Subcutaneous adipose tissue (tissue), 4 donors: ENCODE measurements around the gene CEP85L. TPM values are rescaled to one million over a fixed set of nuclear protein-coding genes. Genes with fewer than 3 reads are reported as not detected.

Experiments
- total RNA-seq, 4 donors: library from RNA; depleted of rRNA; stranded (reverse); fragments of >200 nt; gene quantifications; one replicate each; pipeline ENCODE4 v1.1.0, GENCODE V29; 2016
- TF ChIP-seq, protein P1 (sequence below): fragments of 450-650 bp; IDR thresholded peaks from one replicate; pipeline ENCODE4 v1.5.1; 2016; ENCODE audit warnings: low read depth, mild to moderate bottlenecking, control low read depth, antibody characterized with exemption, moderate library complexity

CEP85L gene
- total RNA-seq, 4 donors from 2014 or later = 12.2 to 17.6 (median 16.4) TPM

DNA sequence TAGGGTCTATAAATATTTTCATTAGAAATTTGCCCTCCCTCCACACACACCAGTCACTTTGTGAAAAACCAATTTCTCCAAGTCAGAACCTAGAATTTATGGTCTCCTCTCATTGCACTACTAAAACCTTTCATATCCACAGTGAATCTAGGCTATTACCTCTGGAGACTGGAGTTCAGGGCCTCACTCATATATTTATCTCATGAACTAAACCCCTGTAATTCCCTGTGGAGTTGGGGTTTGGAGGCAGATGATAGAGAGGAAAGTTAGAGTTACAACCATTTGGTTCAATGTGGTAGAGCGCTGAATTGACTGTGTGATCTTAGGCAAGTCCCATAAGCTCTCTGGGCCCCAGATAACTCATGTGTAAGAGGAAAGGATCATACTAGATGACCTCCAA, 18.2 kb upstream of the CEP85L start:
- TF ChIP-seq, protein P1, sequence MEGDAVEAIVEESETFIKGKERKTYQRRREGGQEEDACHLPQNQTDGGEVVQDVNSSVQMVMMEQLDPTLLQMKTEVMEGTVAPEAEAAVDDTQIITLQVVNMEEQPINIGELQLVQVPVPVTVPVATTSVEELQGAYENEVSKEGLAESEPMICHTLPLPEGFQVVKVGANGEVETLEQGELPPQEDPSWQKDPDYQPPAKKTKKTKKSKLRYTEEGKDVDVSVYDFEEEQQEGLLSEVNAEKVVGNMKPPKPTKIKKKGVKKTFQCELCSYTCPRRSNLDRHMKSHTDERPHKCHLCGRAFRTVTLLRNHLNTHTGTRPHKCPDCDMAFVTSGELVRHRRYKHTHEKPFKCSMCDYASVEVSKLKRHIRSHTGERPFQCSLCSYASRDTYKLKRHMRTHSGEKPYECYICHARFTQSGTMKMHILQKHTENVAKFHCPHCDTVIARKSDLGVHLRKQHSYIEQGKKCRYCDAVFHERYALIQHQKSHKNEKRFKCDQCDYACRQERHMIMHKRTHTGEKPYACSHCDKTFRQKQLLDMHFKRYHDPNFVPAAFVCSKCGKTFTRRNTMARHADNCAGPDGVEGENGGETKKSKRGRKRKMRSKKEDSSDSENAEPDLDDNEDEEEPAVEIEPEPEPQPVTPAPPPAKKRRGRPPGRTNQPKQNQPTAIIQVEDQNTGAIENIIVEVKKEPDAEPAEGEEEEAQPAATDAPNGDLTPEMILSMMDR = no peak

DNA sequence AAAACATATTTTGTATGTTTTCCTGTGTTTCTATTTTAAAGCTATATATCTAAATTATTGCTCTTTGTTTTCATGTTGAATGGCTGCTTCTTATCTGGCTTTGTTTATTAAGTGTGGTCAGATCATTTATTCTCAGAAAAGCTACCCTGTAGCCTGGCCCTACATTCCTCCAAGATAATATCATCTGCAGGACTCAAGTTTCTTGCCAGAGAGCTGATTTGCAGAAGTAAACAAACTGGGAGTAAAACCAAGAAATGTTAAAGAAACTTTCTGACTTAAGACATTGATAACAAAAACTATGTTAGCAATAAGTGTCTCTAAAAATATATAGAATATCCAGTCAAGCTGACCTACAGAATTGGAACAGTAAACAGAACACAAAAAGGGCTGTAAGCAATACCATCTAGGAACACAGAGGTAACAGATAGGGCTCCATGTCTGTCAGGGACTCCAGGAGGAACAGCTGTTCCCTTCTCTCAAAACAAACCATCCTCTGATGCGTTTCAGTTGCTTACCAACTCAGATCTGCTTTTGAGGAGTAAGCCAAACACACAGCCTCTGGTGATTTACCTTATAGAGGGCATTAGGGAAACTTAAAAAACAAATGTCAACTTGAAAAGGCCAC, 17.5 kb upstream of the CEP85L start:
- TF ChIP-seq, protein P1 = no peak

DNA sequence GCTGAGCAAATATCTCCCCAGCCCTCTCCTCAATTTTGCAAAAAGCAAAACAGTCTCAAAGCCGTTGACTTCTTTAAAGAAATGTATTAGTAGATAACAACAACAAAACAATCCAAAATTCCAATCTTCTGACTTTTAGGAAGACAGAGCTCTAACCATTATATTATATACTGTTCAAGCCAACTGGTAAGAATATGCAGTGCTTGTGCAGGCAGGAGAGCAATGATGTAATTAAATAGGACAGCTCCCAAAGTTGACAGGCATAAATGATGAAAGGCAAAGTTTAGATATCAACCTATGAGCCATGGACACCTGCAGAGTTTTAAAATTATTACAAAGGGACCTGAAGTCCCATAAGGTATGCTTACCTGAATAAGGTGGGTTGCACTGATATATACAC, 16.6 kb upstream of the CEP85L start:
- TF ChIP-seq, protein P1 = no peak

DNA sequence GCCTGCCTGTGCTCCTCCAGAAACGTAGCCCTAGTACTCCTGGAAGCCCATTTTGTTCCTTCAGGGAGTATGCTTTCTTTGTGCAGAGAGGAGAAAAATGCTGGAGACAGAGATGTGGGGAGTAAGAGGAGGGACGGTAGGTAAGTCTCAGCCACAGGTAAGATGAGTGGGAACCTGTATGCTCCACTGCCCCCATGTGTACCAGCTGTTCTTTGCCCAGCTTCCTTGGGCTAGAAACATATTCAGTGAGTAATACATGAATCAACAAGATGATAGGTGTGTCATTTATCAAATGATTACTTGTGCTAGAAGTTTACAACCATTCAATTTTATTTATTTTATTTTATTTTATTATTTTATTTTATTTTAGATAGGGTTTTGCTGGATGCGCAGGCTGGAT, 13.6 kb upstream of the CEP85L start:
- TF ChIP-seq, protein P1 = no peak

DNA sequence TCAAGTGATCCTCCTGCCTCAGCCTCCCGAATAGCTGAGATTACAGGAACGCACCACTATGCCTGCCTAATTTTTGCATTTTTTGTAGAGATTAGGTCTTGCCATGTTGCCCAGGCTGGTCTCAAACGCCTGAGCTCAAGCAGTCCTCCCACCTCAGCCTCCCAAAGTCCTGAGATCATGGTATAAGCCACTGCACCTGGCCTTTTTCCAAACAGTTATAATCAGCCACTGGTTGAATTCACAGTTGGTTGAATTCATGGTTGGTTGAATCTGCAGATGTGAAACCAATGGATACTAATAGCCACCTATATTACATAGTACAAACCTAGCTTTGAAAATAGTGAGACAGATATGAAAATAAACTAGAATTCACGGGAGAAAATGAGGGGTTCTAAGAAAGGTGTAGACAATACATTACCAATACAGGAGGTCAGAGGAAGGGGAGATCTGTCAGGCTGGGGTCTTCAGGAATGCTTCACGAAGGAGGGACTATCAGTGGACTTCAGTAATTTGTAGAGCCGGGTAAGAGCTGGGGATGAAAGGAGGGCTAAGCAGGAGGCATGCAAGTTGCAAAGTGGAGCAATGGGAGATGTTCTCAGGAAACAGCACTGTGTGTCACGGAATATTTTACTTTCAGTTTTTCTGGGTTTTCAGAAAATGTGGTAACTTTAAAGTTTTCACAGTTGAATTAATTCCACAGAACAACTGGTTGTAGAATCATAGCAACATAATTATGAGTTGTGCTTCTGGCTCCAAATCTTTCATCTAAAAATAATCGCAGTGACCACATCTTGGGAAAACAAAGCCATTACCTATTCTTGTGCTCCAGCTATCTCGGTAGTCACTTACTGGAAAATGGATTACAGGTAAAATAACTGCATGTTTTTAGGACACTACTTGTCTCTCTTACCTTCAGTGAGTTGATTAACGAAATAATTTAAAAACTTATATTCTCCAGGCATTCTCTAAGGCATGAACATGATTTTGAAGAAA, 12.9 kb upstream of the CEP85L start:
- TF ChIP-seq, protein P1 = no peak

DNA sequence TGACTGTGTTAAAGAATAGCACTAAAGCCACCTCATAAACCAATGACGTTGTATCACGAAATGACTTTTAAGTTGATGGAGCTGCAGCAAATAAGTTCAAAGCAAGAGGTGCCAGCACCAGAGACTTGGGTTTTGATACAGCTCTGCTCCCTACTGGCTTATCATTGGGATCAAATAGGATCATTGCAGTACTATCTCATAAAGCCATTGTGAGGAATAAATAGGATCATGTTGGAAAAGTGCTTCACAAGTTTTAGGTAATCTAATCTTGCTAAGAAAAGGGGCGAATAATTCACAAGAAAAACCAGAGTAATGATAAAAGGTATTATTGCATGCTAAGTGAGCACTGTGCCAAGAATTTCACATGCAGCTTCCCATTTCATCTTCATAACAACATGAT, 10.4 kb upstream of the CEP85L start:
- TF ChIP-seq, protein P1 = no peak

DNA sequence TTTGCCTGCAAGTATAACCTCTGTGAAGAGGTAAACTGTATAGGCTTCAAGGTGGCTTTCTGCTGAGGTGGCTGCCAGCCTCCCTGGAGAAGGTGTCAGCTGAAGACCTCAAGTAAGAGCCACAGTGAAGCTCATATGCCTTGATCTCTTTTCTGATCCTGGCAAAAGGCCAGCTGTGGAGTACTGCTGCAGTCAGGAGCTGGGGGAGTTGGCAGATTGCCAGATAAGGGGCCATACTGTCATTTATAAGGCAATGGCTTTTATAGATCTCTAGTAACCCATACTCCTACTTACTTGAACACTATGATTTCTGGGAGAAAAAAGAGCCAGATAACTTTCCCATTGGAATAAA, 8.8 kb upstream of the CEP85L start:
- TF ChIP-seq, protein P1 = no peak
